HPDE6-E6E7 (cell line): ENCODE results near the gene VEPH1.

Source experiments
- DNase-seq: peaks from one replicate; pipeline ENCODE4 v3.0.0; 2011; ENCODE audit warnings: missing footprints; ENCODE audit errors: extremely low spot score

VEPH1 gene

GRCh38 chr3:157477441-157477840 is 25.8 kb downstream of the VEPH1 start:
- DNase-seq = no peak

- no peak for DNase-seq
Observed at GRCh38 chr3:157475921-157476414, 27.2 kb downstream of the VEPH1 start.

GRCh38 chr3:157472648-157473047 is 30.6 kb downstream of the VEPH1 start:
- DNase-seq = no peak

GRCh38 chr3:157471064-157471463 is 32.2 kb downstream of the VEPH1 start:
- DNase-seq = no peak

- DNase-seq = no peak
Observed at GRCh38 chr3:157469561-157470294, 33.5 kb downstream of the VEPH1 start.

GRCh38 chr3:157467200-157467599 is 36.0 kb downstream of the VEPH1 start:
- no peak for DNase-seq

GRCh38 chr3:157465741-157466140 is 37.5 kb downstream of the VEPH1 start:
- DNase-seq = no peak

- no peak for DNase-seq
Observed at GRCh38 chr3:157464321-157464720, 38.9 kb downstream of the VEPH1 start.

- no peak for DNase-seq
Observed at GRCh38 chr3:157463816-157464215, 39.4 kb downstream of the VEPH1 start.

GRCh38 chr3:157460253-157460652 is 43.0 kb downstream of the VEPH1 start:
- DNase-seq = no peak

GRCh38 chr3:157459706-157460105 is 43.5 kb downstream of the VEPH1 start:
- DNase-seq = no peak

- DNase-seq = no peak
Observed at GRCh38 chr3:157453824-157454223, 49.4 kb downstream of the VEPH1 start.

- no peak for DNase-seq
Observed at GRCh38 chr3:157452097-157452496, 51.1 kb downstream of the VEPH1 start.

- DNase-seq = no peak
Observed at GRCh38 chr3:157447026-157447694, 56.1 kb downstream of the VEPH1 start.

- no peak for DNase-seq
Observed at GRCh38 chr3:157445857-157446256, 57.4 kb downstream of the VEPH1 start.

GRCh38 chr3:157444797-157445184 is 58.4 kb downstream of the VEPH1 start:
- DNase-seq = no peak

- DNase-seq = no peak
Observed at GRCh38 chr3:157443905-157444796, 59.1 kb downstream of the VEPH1 start.

- DNase-seq = no peak
Observed at GRCh38 chr3:157442729-157443128, 60.5 kb downstream of the VEPH1 start.

GRCh38 chr3:157441102-157441624 is 62.1 kb downstream of the VEPH1 start:
- DNase-seq = no peak

GRCh38 chr3:157438194-157438730 is 65.0 kb downstream of the VEPH1 start:
- DNase-seq = no peak

- DNase-seq = no peak
Observed at GRCh38 chr3:157436583-157437291, 66.5 kb downstream of the VEPH1 start, which contains the start of gene PTX3. Gene PTX3, plus strand, starts transcription at chr3:157436850. Its CDS starts 84 bp downstream, at chr3:157436934.
